ENCODE data around the gene DLX3.

DLX3 gene

GRCh38 chr17:49971848-49972485 lies 23.1 kb downstream of the DLX3 start:
- no peak for DNase-seq

- DNase-seq: no peak
Observed at GRCh38 chr17:49971199-49971847, 23.7 kb downstream of the DLX3 start.

GRCh38 chr17:49970498-49970897 lies 24.5 kb downstream of the DLX3 start:
- no peak for DNase-seq

GRCh38 chr17:49969795-49970389 lies 25.1 kb downstream of the DLX3 start:
- no peak for DNase-seq

GRCh38 chr17:49969134-49969759 lies 25.8 kb downstream of the DLX3 start, which contains the start of gene DLX4:
DLX4 (plus strand) TSS chr17:49969190; CDS start chr17:49969469, 279 bp downstream.
- no peak for DNase-seq

- peak; percentile 58 for DNase-seq
Observed at GRCh38 chr17:49968405-49969133, 26.5 kb downstream of the DLX3 start.

GRCh38 chr17:49967621-49968404 lies 27.2 kb downstream of the DLX3 start:
- no peak for DNase-seq

- DNase-seq: no peak
Observed at GRCh38 chr17:49967205-49967604, 27.8 kb downstream of the DLX3 start.

GRCh38 chr17:49966767-49967166 lies 28.3 kb downstream of the DLX3 start:
- no peak for DNase-seq

GRCh38 chr17:49965524-49965909 lies 29.5 kb downstream of the DLX3 start:
- no peak for DNase-seq

GRCh38 chr17:49964769-49965523 lies 30.1 kb downstream of the DLX3 start:
- DNase-seq: no peak

- no peak for DNase-seq
Observed at GRCh38 chr17:49964303-49964768, 30.7 kb downstream of the DLX3 start.

GRCh38 chr17:49963626-49964302 lies 31.3 kb downstream of the DLX3 start:
- no peak for DNase-seq

- no peak for DNase-seq
Observed at GRCh38 chr17:49963309-49963625, 31.8 kb downstream of the DLX3 start.

GRCh38 chr17:49962599-49963308 lies 32.3 kb downstream of the DLX3 start:
- no peak for DNase-seq

GRCh38 chr17:49959183-49959935 lies 35.7 kb downstream of the DLX3 start:
- no peak for DNase-seq

GRCh38 chr17:49958723-49959122 lies 36.3 kb downstream of the DLX3 start:
- DNase-seq: no peak

- DNase-seq: no peak
Observed at GRCh38 chr17:49957350-49957749, 37.7 kb downstream of the DLX3 start.

GRCh38 chr17:49956780-49957179 lies 38.2 kb downstream of the DLX3 start:
- DNase-seq: no peak

- DNase-seq: no peak
Observed at GRCh38 chr17:49955157-49955556, 39.9 kb downstream of the DLX3 start.

Measured in DMS 273 treated with DMSO at 0.1 percent for 48 hours (cell line).